ENCODE data around the gene MRRF.
A peak's percentile ranks its signal among the peaks of the same experiment; 100 is the strongest.

The MRRF gene

GRCh38 chr9:122251351-122251750 is 13.3 kb upstream of the MRRF start:
- peaks cover 86% of the 10 kb centered on the region for H3K36me3 Mint-ChIP-seq
- no peak overlapping the region for H3K27ac Mint-ChIP-seq

DNA sequence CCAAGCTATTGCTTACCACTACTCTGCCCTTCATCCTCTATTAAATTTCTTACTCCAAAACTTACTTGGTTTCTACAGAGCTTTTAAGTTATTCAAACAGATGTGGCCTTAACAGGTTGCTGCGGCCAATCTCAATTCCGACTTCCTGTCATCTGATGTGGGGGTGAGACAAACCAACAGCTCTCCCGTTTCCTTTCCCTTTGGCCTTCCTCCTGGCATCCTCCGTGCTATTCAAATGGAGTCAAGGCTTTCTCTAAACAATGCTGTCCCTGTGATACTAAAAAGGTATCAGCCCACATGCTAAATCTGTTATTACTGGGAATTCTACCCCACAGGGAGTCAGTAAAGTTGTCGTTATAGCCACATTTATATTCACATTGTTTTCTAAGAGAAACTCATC is 11.9 kb upstream of the MRRF start:
- peaks cover 18% of the 10 kb centered on the region for H3K4me1 Mint-ChIP-seq
- H3K4me3 Mint-ChIP-seq: no peak overlapping the region
- no peaks in the 10 kb centered on the region for H3K9me3 Mint-ChIP-seq
- H3K27ac Mint-ChIP-seq: peak overlapping the region; percentile 26
- DNase-seq (ENCODE audit: low spot score in 2 of 2) (no peak), ATAC-seq (no peak)
- peaks cover 86% of the 10 kb centered on the region for H3K36me3 Mint-ChIP-seq

More at GRCh38 chr9:122251351-122251750, 13.3 kb upstream of the MRRF start:
- no peak for ATAC-seq
- no peak for DNase-seq (ENCODE audit: low spot score in 2 of 2)
- H3K9me3 Mint-ChIP-seq: no peaks in the 10 kb centered on the region
- H3K4me3 Mint-ChIP-seq: no peak overlapping the region
- H3K4me1 Mint-ChIP-seq: peaks cover 18% of the 10 kb centered on the region

DNA sequence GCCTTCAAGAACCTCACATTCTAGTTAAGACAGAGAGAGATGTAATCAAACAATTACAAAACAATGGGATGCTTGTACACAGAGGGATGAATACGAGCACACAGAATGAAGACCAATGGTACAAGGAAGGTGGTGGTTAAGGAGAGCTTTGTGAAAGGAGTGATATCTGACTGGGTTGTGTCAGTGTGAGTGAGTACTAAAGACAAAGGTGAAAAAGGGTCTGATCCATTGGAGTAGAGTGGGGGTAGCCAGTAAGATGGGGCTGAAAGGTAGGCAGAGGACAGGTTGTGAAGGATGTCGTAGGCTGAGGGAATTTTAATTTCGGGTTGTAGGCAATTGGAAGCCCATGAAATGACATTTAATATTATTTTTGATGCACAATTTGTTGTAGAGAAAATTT is 9.9 kb upstream of the MRRF start:
- peaks cover 18% of the 10 kb centered on the region for H3K4me1 Mint-ChIP-seq
- no peak overlapping the region for H3K4me3 Mint-ChIP-seq
- H3K27ac Mint-ChIP-seq: no peak overlapping the region

GRCh38 chr9:122256206-122256605 is 8.5 kb upstream of the MRRF start:
- DNase-seq (ENCODE audit: low spot score in 2 of 2) (no peak), ATAC-seq (no peak)
- Mint-ChIP-seq H3K4me1 (peaks cover 26% of the 10 kb centered on the region), H3K36me3 (peaks cover 85% of the 10 kb centered on the region), H3K9me3 (no peaks in the 10 kb centered on the region), H3K4me3 (no peak overlapping the region), H3K27ac (no peak overlapping the region)

More for the DNA sequence above, 9.9 kb upstream of the MRRF start:
- Mint-ChIP-seq H3K36me3 (peaks cover 86% of the 10 kb centered on the region), H3K9me3 (no peaks in the 10 kb centered on the region)
- DNase-seq (ENCODE audit: low spot score in 2 of 2) (no peak), ATAC-seq (no peak)

GRCh38 chr9:122258886-122259415 is 5.7 kb upstream of the MRRF start:
- H3K4me1 Mint-ChIP-seq: peaks cover 39% of the 10 kb centered on the region
- H3K4me3 Mint-ChIP-seq: no peak overlapping the region
- peaks cover 63% of the 10 kb centered on the region for H3K36me3 Mint-ChIP-seq
- DNase-seq (ENCODE audit: low spot score in 2 of 2): no peak
- H3K27ac Mint-ChIP-seq: no peak overlapping the region
- no peak for ATAC-seq
- H3K9me3 Mint-ChIP-seq: no peaks in the 10 kb centered on the region

GRCh38 chr9:122261469-122261881 is 3.2 kb upstream of the MRRF start:
- Mint-ChIP-seq H3K4me1 (peaks cover 51% of the 10 kb centered on the region), H3K4me3 (no peak overlapping the region), H3K9me3 (no peaks in the 10 kb centered on the region), H3K36me3 (peaks cover 63% of the 10 kb centered on the region), H3K27ac (peak overlapping the region; percentile 34)
- ATAC-seq: no peak
- DNase-seq (ENCODE audit: low spot score in 2 of 2): no peak

DNA sequence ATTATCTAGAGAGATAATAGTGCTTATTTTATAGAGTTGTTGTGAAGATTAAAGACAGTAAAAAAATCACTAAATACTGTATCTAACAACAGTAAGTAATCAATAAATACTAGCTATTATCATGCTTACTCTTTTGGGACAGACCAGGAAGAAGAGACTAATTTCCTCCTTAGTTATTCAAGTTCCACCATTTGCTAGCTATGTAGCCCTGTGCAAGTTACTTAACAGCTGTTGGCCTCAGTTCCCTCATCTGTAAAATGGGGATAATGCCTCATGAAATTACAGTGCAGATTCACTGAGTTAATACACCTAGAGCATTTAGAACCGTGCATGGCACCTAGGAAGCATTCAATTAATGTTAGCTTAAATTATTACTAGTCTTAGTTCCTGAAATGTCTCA is 2.6 kb upstream of the MRRF start:
- DNase-seq (ENCODE audit: low spot score in 2 of 2) (no peak), ATAC-seq (no peak)
- H3K9me3 Mint-ChIP-seq: no peaks in the 10 kb centered on the region
- H3K4me3 Mint-ChIP-seq: no peak overlapping the region
- H3K27ac Mint-ChIP-seq: no peak overlapping the region
- peaks cover 57% of the 10 kb centered on the region for H3K36me3 Mint-ChIP-seq
- H3K4me1 Mint-ChIP-seq: peaks cover 52% of the 10 kb centered on the region

DNA sequence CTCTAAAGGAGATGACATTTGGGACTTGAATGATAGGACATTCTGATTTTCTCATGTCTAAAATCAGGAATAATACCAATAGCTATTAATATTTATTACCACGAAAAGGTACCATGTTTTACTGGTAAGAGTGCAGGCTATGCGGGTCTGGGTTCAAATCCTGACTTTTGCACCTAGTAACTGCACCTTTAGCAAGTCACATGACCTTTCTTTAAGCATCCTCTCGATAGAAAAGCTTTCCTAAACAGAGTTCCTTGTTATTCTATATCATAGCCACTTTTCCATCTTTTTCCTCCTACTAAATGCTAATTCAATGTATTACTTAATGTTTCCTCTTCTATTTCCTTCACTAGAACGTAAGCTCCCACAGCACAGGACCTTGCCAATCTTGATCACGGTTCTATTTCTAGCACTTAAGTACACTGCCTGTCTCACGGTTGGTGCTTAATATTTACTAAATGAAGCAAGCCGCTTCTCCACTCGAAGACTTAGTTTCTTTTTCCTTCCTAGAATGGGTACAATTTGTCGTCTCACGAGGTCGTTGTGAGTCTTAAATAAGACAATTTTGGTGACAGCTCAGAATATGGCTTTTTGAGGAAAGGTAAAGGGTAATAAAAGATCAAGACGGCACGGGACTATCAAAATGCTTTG is 858 bp upstream of the MRRF start:
- Mint-ChIP-seq H3K27ac (peak overlapping the region; percentile 100), H3K4me1 (peaks cover 52% of the 10 kb centered on the region), H3K36me3 (peaks cover 40% of the 10 kb centered on the region), H3K4me3 (peak overlapping the region; percentile 98), H3K9me3 (no peaks in the 10 kb centered on the region)
- DNase-seq (ENCODE audit: low spot score in 2 of 2) (peak in 1 of 2 donors; percentile 50), ATAC-seq (no peak)

GRCh38 chr9:122265149-122265915 is 650 bp downstream of the MRRF start:
- H3K36me3 Mint-ChIP-seq: peaks cover 26% of the 10 kb centered on the region
- no peaks in the 10 kb centered on the region for H3K9me3 Mint-ChIP-seq
- peak overlapping the region; percentile 100 for H3K27ac Mint-ChIP-seq
- H3K4me1 Mint-ChIP-seq: peaks cover 52% of the 10 kb centered on the region
- DNase-seq (ENCODE audit: low spot score in 2 of 2): peak in 1 of 2 donors; percentile 61
- ATAC-seq: peak; percentile 65
- H3K4me3 Mint-ChIP-seq: peak overlapping the region; percentile 98

- DNase-seq (ENCODE audit: low spot score in 2 of 2): no peak
- no peak overlapping the region for H3K27ac Mint-ChIP-seq
- H3K9me3 Mint-ChIP-seq: no peaks in the 10 kb centered on the region
- no peak for ATAC-seq
- H3K36me3 Mint-ChIP-seq: peaks cover 31% of the 10 kb centered on the region
- H3K4me3 Mint-ChIP-seq: no peak overlapping the region
- H3K4me1 Mint-ChIP-seq: peaks cover 24% of the 10 kb centered on the region
These were observed 3.5 kb downstream of the MRRF start for GRCh38 chr9:122268041-122268814.

- Mint-ChIP-seq H3K9me3 (no peaks in the 10 kb centered on the region), H3K36me3 (peaks cover 77% of the 10 kb centered on the region), H3K4me3 (no peak overlapping the region), H3K4me1 (peaks cover 10% of the 10 kb centered on the region), H3K27ac (no peak overlapping the region)
- DNase-seq (ENCODE audit: low spot score in 2 of 2): no peak
- no peak for ATAC-seq
These were observed 9.4 kb downstream of the MRRF start for GRCh38 chr9:122274055-122274454.

GRCh38 chr9:122276096-122276495 is 11.4 kb downstream of the MRRF start:
- H3K9me3 Mint-ChIP-seq: no peaks in the 10 kb centered on the region
- no peak for ATAC-seq
- peaks cover 10% of the 10 kb centered on the region for H3K4me1 Mint-ChIP-seq
- DNase-seq (ENCODE audit: low spot score in 2 of 2): no peak
- peaks cover 88% of the 10 kb centered on the region for H3K36me3 Mint-ChIP-seq
- no peak overlapping the region for H3K4me3 Mint-ChIP-seq
- H3K27ac Mint-ChIP-seq: no peak overlapping the region

GRCh38 chr9:122277285-122277897 is 12.7 kb downstream of the MRRF start:
- Mint-ChIP-seq H3K36me3 (peaks cover 89% of the 10 kb centered on the region), H3K9me3 (no peaks in the 10 kb centered on the region), H3K4me3 (no peak overlapping the region), H3K4me1 (peaks cover 10% of the 10 kb centered on the region), H3K27ac (no peak overlapping the region)
- ATAC-seq (no peak), DNase-seq (ENCODE audit: low spot score in 2 of 2) (no peak)

DNA sequence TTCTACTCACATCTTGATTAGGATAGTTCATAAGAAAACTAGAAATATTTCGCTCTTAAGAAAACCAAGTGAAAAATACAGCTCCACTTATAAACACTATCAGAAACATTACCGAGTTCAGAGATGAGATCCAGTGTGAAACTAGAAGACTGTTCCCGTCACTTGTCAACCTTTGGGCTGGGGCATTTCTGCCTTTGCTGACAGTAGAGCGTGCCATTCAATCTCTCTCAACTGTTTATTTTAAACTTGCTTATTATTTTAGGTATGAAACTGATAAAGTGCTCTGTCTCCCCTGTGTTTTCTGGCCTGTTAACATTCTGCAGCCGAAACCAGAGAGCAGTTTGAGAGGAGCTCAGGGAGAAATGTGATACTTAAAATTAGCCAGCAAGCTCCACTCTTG is 16.7 kb downstream of the MRRF start:
- DNase-seq (ENCODE audit: low spot score in 2 of 2) (no peak), ATAC-seq (no peak)
- Mint-ChIP-seq H3K27ac (no peak overlapping the region), H3K4me1 (no peaks in the 10 kb centered on the region), H3K9me3 (no peaks in the 10 kb centered on the region), H3K36me3 (peaks cover 88% of the 10 kb centered on the region), H3K4me3 (no peak overlapping the region)

GRCh38 chr9:122286764-122287163 is 22.1 kb downstream of the MRRF start:
- ATAC-seq: no peak
- no peak overlapping the region for H3K27ac Mint-ChIP-seq
- DNase-seq (ENCODE audit: low spot score in 2 of 2): no peak
- H3K36me3 Mint-ChIP-seq: peaks cover 89% of the 10 kb centered on the region
- H3K9me3 Mint-ChIP-seq: no peaks in the 10 kb centered on the region
- no peak overlapping the region for H3K4me3 Mint-ChIP-seq
- H3K4me1 Mint-ChIP-seq: no peaks in the 10 kb centered on the region

Measured in stimulated activated effector memory CD8-positive, alpha-beta T cell treated with anti-CD3 and anti-CD28 coated beads, Interleukin-12 subunit alpha, Interleukin-12 subunit beta, amount 100 ng/mL, for 72 hours (primary cell).